Measurements from ENCODE around the gene RHOV.

RHOV gene

DNA sequence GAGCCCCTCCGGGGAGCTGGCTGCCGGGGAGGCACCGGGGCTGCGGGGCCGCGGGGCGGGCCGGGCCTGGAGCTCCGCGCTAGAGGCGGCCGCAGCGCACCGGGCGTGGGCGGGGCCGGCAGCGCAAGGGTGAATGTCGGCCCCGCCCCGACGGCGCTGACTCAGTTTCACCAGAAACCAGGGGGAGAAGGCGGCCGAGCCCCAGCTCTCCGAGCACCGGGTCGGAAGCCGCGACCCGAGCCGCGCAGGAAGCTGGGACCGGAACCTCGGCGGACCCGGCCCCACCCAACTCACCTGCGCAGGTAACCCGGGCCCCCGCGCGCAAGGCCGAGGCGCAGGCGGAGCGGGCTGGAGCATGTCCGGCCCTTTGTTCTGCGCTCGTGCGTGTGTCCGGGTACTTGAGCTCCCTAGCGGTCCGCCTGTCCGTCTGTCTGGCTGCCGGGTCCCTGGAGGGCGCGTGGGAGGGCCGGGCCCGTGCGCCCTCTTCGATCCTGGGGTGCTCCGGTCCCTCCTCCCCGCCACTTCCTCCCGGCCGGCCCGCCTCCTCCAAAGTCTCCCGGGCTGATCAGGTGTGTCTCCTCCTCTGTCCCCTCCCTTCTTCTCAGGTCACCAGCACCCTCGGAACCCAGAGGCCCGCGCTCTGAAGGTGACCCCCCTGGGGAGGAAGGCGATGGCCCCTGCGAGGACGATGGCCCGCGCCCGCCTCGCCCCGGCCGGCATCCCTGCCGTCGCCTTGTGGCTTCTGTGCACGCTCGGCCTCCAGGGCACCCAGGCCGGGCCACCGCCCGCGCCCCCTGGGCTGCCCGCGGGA, 29.9 kb downstream of the RHOV start, which contains the start of gene SPINT1:
SPINT1 (plus strand) TSS at position 164 of the 811 bp plus-strand sequence; CDS start at position 671, 507 bp downstream.
- DNase-seq, result peak; percentile 49

DNA sequence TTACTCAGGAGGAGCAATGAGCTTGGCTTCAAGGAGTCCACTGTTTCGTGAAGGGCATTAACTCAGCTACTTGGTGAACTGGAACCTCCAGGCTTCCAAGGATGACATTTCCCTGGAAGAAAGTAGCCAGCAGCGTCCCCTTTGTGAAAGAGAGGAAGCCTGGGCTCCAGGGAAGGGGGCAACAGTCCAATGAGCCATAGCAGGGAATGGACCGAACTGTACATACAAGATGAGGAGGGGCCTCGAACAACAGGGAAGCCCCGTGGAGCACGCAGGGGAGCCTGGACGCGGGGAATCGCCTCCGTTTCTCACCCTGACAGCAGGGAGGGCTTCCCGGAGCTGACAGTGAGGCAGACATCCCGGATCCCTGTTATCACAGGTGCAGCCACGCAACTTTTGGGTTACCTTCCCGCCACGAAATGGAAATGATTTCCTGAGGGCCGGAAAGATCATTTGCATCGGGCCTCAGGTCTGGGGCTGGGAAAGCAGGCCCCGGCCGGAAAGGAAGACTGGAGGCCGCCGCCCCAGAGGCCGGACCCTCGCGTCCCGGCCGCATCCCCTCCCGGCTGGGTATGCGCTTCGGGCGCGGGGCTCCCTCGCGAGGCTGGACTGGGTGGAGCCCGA, 30.7 kb downstream of the RHOV start:
- DNase-seq, result peak; percentile 9

DNA sequence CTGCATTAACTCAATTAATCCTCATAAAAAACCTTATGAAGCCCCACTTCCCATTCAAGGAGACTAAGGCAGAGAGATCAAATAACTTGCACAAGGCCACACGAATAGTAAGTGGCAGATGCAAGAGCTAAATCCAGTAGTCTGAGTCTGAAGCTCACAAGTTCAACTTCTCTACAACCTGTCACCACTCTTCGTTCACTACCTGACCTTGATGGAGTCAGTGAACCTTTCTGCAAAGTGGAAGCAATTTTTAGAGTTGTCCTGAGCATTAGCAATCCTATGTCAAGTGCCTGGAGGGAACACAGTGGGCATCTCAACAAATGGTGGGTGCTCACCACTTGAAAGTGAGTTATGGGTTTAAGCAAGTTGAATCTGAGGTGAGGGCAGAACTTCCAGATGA, 32.3 kb downstream of the RHOV start:
- DNase-seq, result no peak

DNA sequence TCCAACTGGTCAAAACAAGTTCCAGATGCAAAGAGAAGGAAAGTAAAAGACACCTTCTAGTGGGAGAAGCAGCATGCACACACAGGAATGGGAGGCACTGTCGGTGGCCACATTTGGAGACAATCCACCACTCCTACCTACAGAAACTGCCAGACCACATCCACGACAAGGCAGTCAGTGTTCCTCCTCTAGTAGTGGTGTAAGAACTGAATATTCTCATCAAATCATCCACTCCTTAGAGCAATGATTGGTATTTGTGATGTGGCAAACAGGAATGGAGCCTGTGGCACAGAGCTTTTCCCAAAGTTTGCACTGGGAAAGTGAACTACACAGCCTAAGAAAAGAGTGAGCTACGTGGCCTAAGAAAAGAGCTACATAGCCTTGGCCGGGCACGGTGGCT, 35.3 kb downstream of the RHOV start:
- DNase-seq, result no peak

DNA sequence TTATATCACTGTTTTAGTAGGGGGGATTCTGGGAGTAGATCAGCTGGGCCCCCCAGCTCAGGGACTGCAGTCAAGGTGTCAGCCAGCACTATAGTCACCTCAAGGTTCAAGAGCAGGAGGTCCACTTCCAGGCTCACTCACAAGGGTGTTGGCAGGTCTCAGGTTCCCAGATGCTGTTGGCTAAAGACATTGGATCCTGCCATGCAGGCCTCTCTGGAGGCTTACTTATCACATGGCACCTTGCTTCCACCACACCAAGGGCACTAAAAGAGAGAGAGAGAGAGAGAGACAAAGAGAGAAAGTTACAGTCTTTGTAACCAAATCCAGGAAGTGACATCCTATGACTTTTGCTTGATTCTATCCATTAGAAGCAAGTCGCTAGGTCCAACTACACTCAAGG, 38.0 kb downstream of the RHOV start:
- DNase-seq, result no peak

DNA sequence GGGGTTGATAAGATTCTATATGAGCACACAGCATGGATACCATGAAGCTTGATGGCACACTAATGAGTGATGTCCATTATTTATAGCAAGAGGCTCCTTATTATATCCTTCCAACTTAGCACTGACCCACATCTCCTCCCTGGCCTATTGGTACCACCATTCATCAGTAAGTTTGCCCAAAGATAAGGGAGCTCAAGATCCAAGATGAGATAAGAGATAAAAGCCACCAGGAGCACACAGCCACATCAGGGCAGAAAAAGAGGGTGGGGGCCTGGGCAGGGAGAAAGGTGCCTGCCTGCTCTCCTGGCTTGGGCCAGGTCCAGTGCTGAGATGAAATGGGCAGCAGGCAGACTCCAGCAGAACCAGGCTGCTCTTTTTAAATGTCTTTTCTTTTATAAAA, 41.1 kb downstream of the RHOV start:
- no peak for DNase-seq

DNA sequence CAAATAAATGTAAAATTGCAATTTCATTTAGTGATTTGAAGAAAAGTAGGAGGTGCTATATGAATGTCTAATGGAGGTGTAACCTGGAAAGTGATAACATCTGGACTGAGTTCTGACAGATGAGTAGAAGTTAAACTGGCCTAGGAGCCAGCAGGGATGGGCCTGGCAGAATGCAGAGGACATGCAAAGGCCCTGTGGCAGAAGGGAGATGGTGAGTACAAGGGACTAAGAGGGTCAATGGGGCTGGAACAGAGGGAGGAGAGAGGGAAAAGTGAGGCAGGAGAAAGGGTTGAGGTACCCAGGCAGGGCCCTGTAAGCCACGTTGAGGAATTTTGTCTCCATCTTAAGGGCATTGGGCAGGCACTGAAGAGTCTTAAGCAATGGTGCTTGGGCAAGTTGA, 42.2 kb downstream of the RHOV start:
- DNase-seq, result no peak

DNA sequence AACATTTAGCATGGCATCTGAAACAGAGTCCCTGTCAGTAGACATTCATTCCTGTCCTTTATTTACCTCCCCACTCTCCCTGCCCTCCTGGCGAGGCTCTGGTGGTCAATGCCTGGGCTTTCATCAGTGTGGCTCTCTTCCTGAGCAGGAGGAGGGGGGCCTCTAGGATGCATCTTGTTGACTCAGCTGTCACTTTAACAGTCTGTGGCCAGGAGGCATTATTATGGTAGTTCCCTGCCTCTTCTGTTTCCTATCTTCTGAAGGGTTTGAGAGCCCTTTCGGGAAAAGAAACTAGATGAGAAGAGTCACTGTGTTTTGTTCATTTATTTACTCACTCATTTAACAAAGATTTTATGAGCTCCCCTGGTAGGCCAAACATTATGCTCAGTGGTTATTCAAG, 43.1 kb downstream of the RHOV start:
- peak; percentile 96 for DNase-seq

DNA sequence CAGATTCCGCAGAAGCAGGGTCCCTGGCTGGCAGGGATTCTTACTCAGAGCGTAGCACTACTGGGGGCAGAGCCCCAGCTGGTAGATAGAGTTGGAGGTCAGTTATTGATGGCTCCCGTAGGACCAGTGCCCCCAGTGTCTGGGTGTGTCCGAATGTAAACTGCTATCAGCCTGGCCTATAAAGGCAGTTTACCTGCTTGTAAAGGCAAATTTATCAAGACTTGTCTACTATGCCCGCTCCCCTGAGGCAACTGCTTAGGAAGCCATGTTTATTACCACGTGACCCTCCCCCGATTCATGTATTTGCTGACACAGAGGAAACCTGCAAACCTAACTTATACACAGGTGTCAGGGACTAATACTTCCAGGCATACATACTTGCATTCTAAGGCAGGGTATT, 44.9 kb downstream of the RHOV start:
- no peak for DNase-seq

DNA sequence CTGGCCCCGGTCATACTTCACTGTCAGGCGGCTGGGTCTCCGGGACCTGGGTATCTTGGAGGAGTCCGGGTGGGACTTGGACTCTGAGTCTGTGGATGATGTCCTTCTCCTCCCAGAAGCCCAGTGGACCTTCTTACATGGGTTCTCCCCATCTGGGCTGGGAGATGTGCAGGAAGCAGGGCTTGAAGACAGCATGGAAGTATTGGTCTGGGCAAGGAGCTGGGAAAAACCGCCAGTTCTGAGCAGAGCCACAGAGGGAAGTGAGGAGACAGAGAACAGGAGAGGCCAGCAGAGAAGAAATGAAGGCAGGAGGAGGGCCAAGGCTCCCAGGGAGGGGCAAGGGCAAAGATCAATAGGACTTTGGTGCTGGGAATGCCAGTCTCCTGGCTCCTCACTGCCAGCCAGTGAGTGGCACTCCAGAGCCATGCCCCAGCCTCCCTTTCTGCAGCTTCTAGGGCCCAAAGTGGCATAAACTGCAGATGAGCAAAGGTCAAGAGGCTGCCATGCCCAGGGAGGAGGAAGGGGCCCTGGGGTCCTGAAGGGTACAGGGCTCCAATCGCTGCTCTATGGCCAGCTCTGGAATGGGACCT, 45.5 kb downstream of the RHOV start, which contains the start of gene PPP1R14D:
PPP1R14D (minus strand) TSS at position 262 of the 590 bp plus-strand sequence; CDS start at position 195, 67 bp downstream.
- DNase-seq, result no peak

DNA sequence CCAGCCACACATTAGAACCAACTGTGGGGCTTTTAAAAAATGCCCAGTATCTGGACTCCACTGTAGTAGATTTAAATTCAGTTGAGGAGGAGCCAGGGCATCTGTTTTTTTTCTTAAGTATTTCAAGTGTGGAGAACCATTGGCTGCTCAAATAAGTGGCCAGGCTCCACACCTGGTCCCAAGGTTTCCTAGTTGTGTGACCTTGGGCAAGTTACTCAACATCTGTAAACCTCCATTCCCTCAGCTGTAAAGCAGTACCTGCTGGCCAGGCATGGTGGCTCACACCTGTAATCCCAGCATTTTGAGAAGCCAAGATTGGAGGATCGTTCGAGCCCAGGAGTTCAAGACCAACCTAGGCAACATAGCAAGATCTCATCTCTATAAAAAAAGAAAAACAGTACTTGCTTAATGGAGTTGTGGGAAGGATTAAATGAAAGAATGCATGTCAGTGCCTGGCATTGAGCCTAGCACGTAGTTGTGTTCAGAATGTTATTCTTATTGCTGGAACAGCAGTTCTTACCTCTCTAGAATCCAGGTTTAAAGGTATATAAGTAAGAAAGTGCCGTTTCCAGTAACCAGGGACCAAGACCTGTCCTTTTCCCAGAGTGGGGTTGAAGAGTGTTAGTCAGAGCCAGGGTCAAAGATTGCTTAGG, 47.5 kb downstream of the RHOV start:
- DNase-seq, result no peak

DNA sequence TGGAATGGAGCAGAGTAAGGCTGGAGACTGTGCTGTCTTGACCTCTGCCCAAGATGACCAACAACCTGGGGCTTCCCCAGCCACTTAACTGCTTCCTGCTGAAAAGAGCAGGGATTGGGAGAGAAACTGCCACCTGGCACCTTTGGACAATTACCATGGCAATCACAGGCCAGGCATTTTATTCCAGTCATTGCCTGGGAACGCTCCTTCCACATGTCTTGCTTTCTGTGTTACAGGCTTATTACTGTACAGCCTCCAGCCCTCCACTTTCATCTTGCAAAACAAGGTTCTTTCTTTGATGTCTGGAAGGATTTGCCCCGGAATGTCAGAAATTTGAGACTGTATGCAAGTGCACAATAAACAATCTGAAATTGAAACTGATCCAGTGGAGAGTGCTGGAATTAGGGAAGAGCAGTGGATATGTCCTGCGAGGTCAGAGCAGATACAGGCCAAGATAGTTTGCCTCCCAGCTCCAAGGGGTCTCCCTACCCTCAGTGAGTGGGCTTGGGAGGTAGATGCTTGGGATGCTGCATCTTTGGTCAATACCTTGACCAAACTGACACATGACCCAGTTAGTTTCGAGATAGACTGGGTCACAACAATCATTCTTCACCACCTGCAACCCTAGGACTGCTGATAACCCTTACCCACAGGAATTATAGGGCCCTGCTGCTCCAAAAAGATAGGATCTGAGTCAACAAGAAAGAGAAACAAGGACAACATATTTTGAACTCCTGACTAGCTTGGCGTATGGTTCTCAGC, 48.2 kb downstream of the RHOV start:
- DNase-seq, result no peak

DNA sequence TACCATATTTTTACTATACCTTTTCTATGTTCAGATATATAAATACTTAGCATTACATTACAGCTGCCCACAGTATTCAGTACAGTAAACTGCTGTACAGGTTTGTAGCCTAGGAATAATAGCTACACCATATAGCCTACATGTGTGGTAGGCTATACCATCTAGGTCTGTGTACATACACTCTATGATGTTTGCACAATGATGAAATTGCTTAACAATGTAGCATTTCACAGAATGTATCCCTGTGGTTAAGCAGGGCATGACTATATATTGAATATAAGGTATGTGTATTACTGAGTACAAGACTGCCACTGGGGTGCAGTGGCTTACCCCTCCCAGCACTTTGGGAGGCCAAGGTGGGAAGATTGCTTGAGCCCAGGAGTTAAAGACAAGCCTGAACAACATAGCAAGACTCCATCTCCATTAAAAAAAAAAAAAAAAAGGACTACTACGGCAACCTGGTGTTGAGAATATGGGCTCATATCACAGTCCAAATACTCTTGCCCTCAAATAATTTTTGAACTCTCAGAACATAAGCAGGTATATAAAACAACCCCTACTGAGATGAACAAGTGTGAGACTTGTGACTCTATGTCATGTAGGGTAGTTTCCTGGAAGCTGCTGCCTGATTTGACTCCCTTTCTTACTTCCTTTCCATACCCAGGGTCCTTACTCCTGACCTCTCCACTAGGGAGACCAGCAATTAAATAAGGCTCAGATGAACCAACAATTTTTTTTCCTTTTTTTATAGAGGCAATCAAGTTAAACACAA, 50.3 kb downstream of the RHOV start:
- peak; percentile 25 for DNase-seq
